ENCODE results near the gene ASXL3. TPM values are rescaled to one million over a fixed set of nuclear protein-coding genes. Genes with fewer than 3 reads are reported as not detected.

ASXL3 gene
- total and polyA plus RNA-seq, 9 of the 15 experiments (the other 6 are each of a cell fraction or from before 2014, with no cell fraction given): not detected

GRCh38 chr18:33665641-33666040 lies 87.6 kb downstream of the ASXL3 start (continued):
- no peak for TF ChIP-seq SMARCA5 (IDR thresholded peaks at IDR 0.05)
- TF ChIP-seq ELK1 (CRISPR knock-in tag; IDR thresholded peaks at IDR 0.05): no peak
- no peak for TF ChIP-seq CHD7 (IDR thresholded peaks at IDR 0.05; ENCODE audit: low read depth, low read length)
- TF ChIP-seq MAFF (IDR thresholded peaks at IDR 0.05; ENCODE audit: low read length): peak; percentile 46

Data from K562 (cell line).